Caki2 (cell line): ENCODE results near the gene RIIAD1. TPM values are rescaled to one million over a fixed set of nuclear protein-coding genes. Genes with fewer than 3 reads are reported as not detected.
"Not testable (repeated sequence)": the region's sequence is repeated elsewhere in the genome, so short reads cannot be mapped to it uniquely, and the experiment has no call there.

Experiments
- DNase-seq: peaks from one replicate; pipeline ENCODE4 v3.0.0-alpha.2; 2015; ENCODE audit warnings: low read depth
- in situ Hi-C: cut with HindIII; loops from 2 replicates; pipeline ENCODE4 v1.10.0; 2016; ENCODE audit warnings: low sequenced_read_pairs, low pct_unique_long_range_greater_than_20kb, mixed read lengths
- total RNA-seq: library from RNA; depleted of rRNA; stranded (reverse); fragments of >200 nt; shearing (Covaris generic); gene quantifications from 2 replicates; pipeline ENCODE4 v1.2.3, GENCODE V29; 2014; ENCODE audit warnings: low replicate concordance; rRNA removed

Gene RIIAD1
- total RNA-seq, 1 experiment from 2014 or later = not detected

DNA sequence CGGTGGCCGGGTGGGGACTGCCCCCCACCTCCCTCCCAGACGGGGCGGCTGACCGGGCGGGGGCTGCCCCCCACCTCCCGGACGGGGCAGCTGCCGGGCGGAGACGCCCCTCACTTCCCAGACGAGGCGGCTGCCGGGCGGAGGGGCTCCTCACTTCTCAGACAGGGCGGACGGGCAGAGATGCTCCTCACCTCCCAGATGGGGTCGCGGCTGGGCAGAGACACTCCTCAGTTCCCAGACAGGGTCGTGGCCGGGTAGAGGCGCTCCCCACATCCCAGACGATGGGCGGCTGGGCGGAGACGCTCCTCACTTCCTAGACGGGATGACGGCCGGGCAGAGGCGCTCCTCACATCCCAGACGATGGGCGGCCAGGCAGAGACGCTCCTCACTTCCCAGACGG lies 47.9 kb downstream of the RIIAD1 start:
- in situ Hi-C loops, DNase-seq: not testable (repeated sequence)

DNA sequence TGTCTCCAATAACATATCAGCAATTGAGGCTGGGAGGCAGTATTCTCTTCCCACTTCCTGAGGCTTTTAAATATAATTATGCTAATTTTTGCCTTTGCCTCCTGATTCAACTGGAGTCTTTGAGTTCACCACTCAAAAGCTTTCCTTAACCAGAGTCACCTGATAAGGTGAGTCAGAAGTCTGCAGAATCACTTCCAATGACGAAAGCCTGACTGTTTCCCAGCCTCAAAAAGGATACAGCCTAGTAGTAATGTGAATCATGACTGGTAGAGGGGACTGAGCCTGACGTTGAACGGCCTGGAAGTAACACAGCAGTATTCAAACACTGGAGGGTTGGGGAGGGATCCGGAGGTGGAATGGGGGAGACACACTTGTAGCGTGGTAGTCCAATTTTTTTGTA lies 52.4 kb downstream of the RIIAD1 start:
- peak; percentile 79 for DNase-seq
- in situ Hi-C loops = no loop called here

DNA sequence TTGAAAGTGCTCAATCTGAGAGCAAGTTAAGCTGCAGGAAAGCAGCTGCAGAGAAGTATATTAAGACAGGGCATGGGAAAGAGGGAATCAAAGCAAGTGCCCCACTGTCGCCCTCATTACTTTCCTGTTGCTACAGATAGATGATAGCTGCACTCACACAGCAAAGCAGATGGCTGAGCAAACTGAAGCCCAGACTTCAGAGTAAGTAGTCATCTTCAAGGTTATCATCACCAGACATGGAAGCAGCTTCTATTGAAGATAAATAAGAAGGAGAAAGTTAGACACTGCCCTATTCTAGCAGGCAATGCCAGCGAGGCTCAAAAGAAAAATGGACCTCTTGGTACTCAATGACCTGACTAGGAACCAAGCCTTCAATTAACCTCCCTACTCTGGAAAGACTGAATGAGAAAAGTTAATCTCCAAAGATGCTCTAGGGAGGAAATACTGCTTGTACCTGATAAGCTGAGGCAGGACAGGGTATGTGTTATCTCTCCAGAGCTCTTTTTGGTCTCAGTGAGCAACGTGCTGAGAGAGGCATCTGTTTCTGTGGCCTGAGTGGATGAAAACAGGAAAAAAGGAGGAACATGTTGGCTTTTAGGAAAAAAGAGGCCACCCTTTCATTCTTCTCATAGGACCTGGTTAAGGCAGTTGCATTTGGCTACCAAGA lies 53.1 kb downstream of the RIIAD1 start:
- in situ Hi-C loops = no loop called here
- DNase-seq = no peak

DNA sequence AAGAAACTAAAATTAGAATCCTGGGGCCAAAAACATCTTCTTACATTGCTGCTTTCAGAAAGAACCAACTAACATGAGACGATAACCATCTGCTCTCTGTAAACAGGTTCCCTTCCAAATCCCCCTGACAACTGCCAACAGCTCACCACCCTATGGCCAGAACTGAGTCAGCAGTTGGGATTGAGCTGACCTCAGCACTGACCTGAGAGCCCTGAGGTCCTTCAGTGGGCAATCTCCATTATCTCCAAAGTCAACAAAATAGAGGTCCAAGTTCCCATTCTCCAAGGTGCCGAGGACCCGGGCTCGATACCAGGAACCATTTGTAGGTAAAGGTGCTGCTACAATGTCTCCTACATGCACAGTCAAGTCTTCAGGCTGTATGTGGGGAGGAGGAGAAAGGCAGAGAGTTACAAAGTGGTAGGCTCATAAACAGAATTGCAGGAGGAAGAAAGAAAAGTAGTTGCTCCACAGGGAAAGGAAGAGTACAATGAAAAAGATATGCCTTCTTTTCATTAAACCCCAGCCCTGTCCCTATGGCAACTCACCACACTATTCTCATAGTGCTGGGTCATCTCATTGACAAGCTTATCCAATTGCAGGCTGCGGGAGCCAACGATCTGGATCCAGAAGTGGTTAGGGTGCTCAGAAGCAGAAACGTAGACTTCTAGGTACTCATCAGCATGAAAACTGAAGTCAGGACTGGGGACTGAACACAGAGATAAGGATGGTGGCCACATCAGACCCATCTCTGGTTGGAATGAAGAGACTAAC lies 54.8 kb downstream of the RIIAD1 start:
- in situ Hi-C loops = no loop called here
- no peak for DNase-seq

DNA sequence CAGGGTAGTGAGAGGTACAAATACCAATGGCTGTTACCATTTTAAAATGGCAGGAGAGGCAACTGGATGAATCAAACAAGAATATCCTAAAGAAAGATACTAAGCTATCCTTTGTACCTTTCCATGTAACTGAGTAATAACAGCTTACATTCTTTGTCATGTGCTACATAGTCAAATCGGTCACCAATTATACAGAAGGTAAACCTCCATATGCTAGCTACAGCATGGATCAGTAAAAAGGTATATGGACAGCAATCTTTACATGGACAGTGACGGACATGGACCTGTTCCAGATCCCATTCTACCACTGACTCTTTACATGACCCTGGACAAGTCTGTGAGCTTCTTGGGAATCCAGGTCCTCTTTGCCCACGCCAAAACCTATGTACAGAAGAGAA lies 55.3 kb downstream of the RIIAD1 start:
- in situ Hi-C loops = no loop called here
- DNase-seq = no peak

DNA sequence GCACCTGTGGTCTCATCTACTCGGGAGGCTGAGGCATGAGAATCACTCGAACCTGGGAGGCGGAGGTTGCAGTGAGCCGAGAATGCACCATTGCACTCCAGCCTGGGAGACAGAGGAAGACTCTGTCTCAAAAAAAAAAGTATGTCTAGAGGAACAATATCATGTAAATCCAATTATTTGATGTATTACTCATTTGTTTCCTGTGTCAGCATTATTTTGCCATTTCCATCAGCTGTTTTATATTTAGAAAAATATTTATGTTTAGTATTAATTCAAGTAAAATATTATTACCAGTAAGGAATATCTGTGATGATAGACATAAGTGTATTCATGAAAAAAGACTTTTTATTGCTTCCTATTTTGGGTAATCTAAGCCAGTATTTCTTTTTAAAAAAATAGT lies 56.0 kb downstream of the RIIAD1 start:
- in situ Hi-C loops = no loop called here

More for the DNA sequence above, 56.0 kb downstream of the RIIAD1 start:
- no peak for DNase-seq

Other genes starting within 250 kb of the RIIAD1 start
- 0.03 and 0.61 TPM in 2 replicates for gene CGN, start 210.1 kb upstream of the RIIAD1 start, total RNA-seq
- gene TUFT1, start 181.2 kb upstream of the RIIAD1 start, total RNA-seq = 4.2 and 5.8 TPM in 2 replicates
- 8.7 and 32.6 TPM in 2 replicates for gene SNX27, start 109.5 kb upstream of the RIIAD1 start, total RNA-seq
- not detected in 2 replicates for gene CELF3, start 4.7 kb upstream of the RIIAD1 start, total RNA-seq
- 145 and 162 TPM in 2 replicates for gene MRPL9, start 42.0 kb downstream of the RIIAD1 start, total RNA-seq
- gene TDRKH, start 69.0 kb downstream of the RIIAD1 start, total RNA-seq = 5.6 and 9.1 TPM in 2 replicates
- not detected in 2 replicates for gene LINGO4, start 83.9 kb downstream of the RIIAD1 start, total RNA-seq
- gene RORC, start 110.3 kb downstream of the RIIAD1 start, total RNA-seq = 0.24 and 3.3 TPM in 2 replicates
- gene C2CD4D, start 118.3 kb downstream of the RIIAD1 start, total RNA-seq = not detected in 2 replicates
- not detected in 2 replicates for gene THEM5, start 132.2 kb downstream of the RIIAD1 start, total RNA-seq
- gene THEM4, start 188.0 kb downstream of the RIIAD1 start, total RNA-seq = 17.8 and 18.4 TPM in 2 replicates